GM23338 (cell line): ENCODE data around the gene UGT1A7. TPM values are rescaled to one million over a fixed set of nuclear protein-coding genes. Genes with fewer than 3 reads are reported as not detected.
A peak's percentile ranks its signal among the peaks of the same experiment; 100 is the strongest.

ENCODE experiments used
- ATAC-seq: fragments of 200-7000 bp; cut with Tn5 transposase; 3 replicates; pipeline ENCODE4 v1.9.1; 2020
- DNase-seq: peaks from one replicate; pipeline ENCODE4 v3.0.0-alpha.2; 2015; ENCODE audit warnings: low spot score
- H2AFZ ChIP-seq: fragments of 200-600 bp; sonication (generic); 2 replicates; pipeline ENCODE4 v1.8.0; 2016; ENCODE audit warnings: antibody characterized with exemption, mild to moderate bottlenecking, moderate library complexity
- H3F3A ChIP-seq: fragments of 200-600 bp; sonication (generic); replicated peaks from 2 replicates; pipeline ENCODE4 v1.8.0; 2017; ENCODE audit warnings: antibody characterized with exemption, mixed run types, low read depth
- H3K27ac ChIP-seq: fragments of 200-600 bp; sonication (generic); 2 replicates; pipeline ENCODE4 v1.6.1; 2016; ENCODE audit warnings: low read depth
- H3K27me3 ChIP-seq: fragments of 200-600 bp; sonication (generic); 2 replicates; pipeline ENCODE4 v1.8.0; 2016; ENCODE audit warnings: mild to moderate bottlenecking, mixed run types, moderate library complexity; ENCODE audit not compliant: insufficient read depth
- H3K36me3 ChIP-seq: fragments of 200-600 bp; sonication (generic); 2 replicates; pipeline ENCODE4 v1.8.0; 2016; ENCODE audit warnings: mild to moderate bottlenecking; ENCODE audit not compliant: insufficient read depth
- H3K4me1 ChIP-seq: fragments of 200-600 bp; sonication (generic); 2 replicates; pipeline ENCODE4 v1.8.0; 2016; ENCODE audit warnings: mild to moderate bottlenecking, moderate library complexity; ENCODE audit not compliant: insufficient read depth
- H3K4me2 ChIP-seq: fragments of 200-600 bp; sonication (generic); 2 replicates; pipeline ENCODE4 v1.7.1; 2017; ENCODE audit warnings: mixed run types
- H3K4me3 ChIP-seq: fragments of 200-600 bp; sonication (generic); 2 replicates; pipeline ENCODE4 v1.6.1; 2016; ENCODE audit warnings: mixed run types
- H3K79me2 ChIP-seq: fragments of 200-600 bp; sonication (generic); replicated peaks from 2 replicates; pipeline ENCODE4 v1.8.0; 2017; ENCODE audit warnings: mild to moderate bottlenecking; ENCODE audit not compliant: insufficient read depth
- H3K9me2 ChIP-seq: fragments of 200-600 bp; sonication (generic); 2 replicates; pipeline ENCODE4 v1.8.0; 2017; ENCODE audit not compliant: insufficient read depth
- H4K20me1 ChIP-seq: fragments of 200-600 bp; sonication (generic); replicated peaks from 2 replicates; pipeline ENCODE4 v1.8.0; 2017; ENCODE audit warnings: mild to moderate bottlenecking; ENCODE audit not compliant: insufficient read depth
- H3K27ac Mint-ChIP-seq: 2 replicates; pipeline ENCODE4 v1.8.0; 2020; ENCODE audit warnings: inconsistent platforms, mild to moderate bottlenecking, moderate library complexity, mixed read lengths
- H3K27me3 Mint-ChIP-seq: 3 replicates; pipeline ENCODE4 v1.8.0; 2022; ENCODE audit warnings: low read depth, mild to moderate bottlenecking, moderate library complexity, mixed read lengths, inconsistent platforms; ENCODE audit not compliant: insufficient read depth, poor library complexity
- H3K36me3 Mint-ChIP-seq: 3 replicates; pipeline ENCODE4 v1.8.0; 2021; ENCODE audit warnings: low read depth, mild to moderate bottlenecking, inconsistent platforms, moderate library complexity, mixed read lengths
- H3K4me1 Mint-ChIP-seq: 3 replicates; pipeline ENCODE4 v1.8.0; 2020; ENCODE audit warnings: mild to moderate bottlenecking, inconsistent platforms, mixed read lengths
- H3K4me3 Mint-ChIP-seq: 3 replicates; pipeline ENCODE4 v1.8.0; 2021; ENCODE audit warnings: moderate library complexity, mild to moderate bottlenecking, inconsistent platforms, mixed read lengths
- H3K9me3 Mint-ChIP-seq: 3 replicates; pipeline ENCODE4 v1.8.0; 2020; ENCODE audit warnings: moderate library complexity, mild to moderate bottlenecking, inconsistent platforms, mixed read lengths
- CREB1 ChIP-seq: fragments of 250-450 bp; sonication (Bioruptor Pico); IDR thresholded peaks from 2 replicates; pipeline ENCODE4 v1.5.0; 2020; ENCODE audit warnings: low read depth, mild to moderate bottlenecking, moderate library complexity
- EZH2phosphoT487 ChIP-seq: fragments of 200-600 bp; sonication (generic); IDR thresholded peaks from one replicate; pipeline ENCODE4 v1.8.1; 2018; ENCODE audit warnings: antibody characterized with exemption; ENCODE audit not compliant: unreplicated experiment
- NANOG ChIP-seq: IDR thresholded peaks from 2 replicates; pipeline ENCODE4 v1.6.1; 2016; ENCODE audit warnings: antibody characterized with exemption, borderline replicate concordance
- POLR2AphosphoS5 ChIP-seq: IDR thresholded peaks from 2 replicates; pipeline ENCODE4 v1.6.1; 2016; ENCODE audit warnings: antibody characterized with exemption, low read depth
- STAT1 ChIP-seq: IDR thresholded peaks from one replicate; pipeline ENCODE4 v1.6.1; 2016; ENCODE audit warnings: antibody characterized with exemption; ENCODE audit not compliant: unreplicated experiment
- ZNF114 ChIP-seq: fragments of 250-450 bp; sonication (Bioruptor Pico); IDR thresholded peaks from 2 replicates; pipeline ENCODE4 v1.5.0; 2020; ENCODE audit warnings: mild to moderate bottlenecking, moderate library complexity
- polyA plus RNA-seq: library from polyadenylated mRNA; unstranded; fragments of >200 nt; fragmentation: Nextera tagmentation; extraction: Ambion mirVana; gene quantifications from 2 replicates; pipeline ENCODE4 v1.2.1, GENCODE V29; 2016
- total RNA-seq: library from RNA; depleted of rRNA; stranded (reverse); fragments of >200 nt; shearing (Covaris generic); gene quantifications from 2 replicates; pipeline ENCODE4 v1.2.3, GENCODE V29; 2014
- TF ChIP-seq, protein P1 (sequence below): IDR thresholded peaks from one replicate; pipeline ENCODE4 v1.6.1; 2018; ENCODE audit warnings: antibody characterized with exemption; ENCODE audit not compliant: unreplicated experiment
- TF ChIP-seq, protein P2 (sequence below), 2 experiments: fragments of 200-600 bp in 1 of 2; sonication (generic) in 1 of 2; conservative IDR thresholded peaks; 2 replicates each; pipeline versions ENCODE4 v1.5.1 to v1.6.1; 2016 to 2017; ENCODE audit warnings: antibody characterized with exemption in 2 of 2, low read depth in 2 of 2, mild to moderate bottlenecking in 2 of 2, moderate library complexity in 1 of 2

Gene UGT1A7
- total and polyA plus RNA-seq, 2 experiments from 2014 or later = not detected

DNA sequence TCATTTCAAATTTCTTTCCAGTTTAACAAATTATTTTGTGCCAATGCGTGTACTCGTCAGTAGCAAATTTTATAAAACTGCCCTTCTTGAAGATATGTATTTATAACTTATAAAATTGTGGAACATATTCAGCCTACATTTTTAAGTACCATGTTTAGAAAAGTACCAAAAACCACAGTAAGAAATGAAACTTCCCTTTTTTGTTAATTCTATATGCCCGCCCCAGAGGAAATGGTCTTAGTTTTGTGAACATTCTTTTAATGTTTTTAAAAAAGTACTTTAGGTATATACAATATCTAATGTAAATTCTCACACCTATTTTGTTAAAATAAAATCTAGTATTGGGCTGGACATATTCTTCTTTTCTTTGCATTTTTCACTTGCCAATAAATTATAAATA, 8.8 kb upstream of the UGT1A7 start (continued):
- no peak for TF ChIP-seq STAT1
- TF ChIP-seq ZNF114 (CRISPR knock-in tag) = no peak
- no peak for TF ChIP-seq CREB1
- TF ChIP-seq, protein P1, sequence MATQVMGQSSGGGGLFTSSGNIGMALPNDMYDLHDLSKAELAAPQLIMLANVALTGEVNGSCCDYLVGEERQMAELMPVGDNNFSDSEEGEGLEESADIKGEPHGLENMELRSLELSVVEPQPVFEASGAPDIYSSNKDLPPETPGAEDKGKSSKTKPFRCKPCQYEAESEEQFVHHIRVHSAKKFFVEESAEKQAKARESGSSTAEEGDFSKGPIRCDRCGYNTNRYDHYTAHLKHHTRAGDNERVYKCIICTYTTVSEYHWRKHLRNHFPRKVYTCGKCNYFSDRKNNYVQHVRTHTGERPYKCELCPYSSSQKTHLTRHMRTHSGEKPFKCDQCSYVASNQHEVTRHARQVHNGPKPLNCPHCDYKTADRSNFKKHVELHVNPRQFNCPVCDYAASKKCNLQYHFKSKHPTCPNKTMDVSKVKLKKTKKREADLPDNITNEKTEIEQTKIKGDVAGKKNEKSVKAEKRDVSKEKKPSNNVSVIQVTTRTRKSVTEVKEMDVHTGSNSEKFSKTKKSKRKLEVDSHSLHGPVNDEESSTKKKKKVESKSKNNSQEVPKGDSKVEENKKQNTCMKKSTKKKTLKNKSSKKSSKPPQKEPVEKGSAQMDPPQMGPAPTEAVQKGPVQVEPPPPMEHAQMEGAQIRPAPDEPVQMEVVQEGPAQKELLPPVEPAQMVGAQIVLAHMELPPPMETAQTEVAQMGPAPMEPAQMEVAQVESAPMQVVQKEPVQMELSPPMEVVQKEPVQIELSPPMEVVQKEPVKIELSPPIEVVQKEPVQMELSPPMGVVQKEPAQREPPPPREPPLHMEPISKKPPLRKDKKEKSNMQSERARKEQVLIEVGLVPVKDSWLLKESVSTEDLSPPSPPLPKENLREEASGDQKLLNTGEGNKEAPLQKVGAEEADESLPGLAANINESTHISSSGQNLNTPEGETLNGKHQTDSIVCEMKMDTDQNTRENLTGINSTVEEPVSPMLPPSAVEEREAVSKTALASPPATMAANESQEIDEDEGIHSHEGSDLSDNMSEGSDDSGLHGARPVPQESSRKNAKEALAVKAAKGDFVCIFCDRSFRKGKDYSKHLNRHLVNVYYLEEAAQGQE = no peak

DNA sequence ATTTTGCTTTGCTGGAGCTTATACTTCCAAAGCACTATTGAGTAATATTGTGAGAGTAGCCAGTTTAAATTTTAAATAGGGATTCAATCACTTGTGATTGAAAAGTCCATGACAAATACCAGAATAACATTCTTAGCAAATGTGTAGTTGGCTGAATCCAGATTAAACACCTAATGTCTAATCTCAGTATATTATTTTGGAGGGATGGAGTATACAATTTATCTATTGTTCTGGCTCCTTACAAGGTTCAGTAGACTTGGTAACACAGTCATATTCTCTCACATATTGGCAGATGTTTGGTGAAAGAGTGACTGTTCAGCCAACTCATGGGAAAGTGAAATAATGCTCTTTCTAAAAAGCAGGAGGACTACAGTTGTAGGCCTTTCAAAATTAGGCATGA, 7.8 kb upstream of the UGT1A7 start:
- H3K36me3 Mint-ChIP-seq = no peaks in the 10 kb centered on the region
- Histone ChIP-seq H3K4me3 (no peak overlapping the region), H3F3A (no peaks in the 10 kb centered on the region), H3K79me2 (no peaks in the 10 kb centered on the region), H3K36me3 (no peaks in the 10 kb centered on the region), H3K4me1 (no peaks in the 10 kb centered on the region; the same call in 1 of the 2 replicates), H3K27me3 (no peaks in the 10 kb centered on the region), H4K20me1 (no peaks in the 10 kb centered on the region), H3K9me2 (no peaks in the 10 kb centered on the region), H3K4me2 (no peak overlapping the region), H2AFZ (no peak overlapping the region), H3K27ac (no peak overlapping the region)
- no peaks in the 10 kb centered on the region; the same call in 1 of the 3 replicates for H3K9me3 Mint-ChIP-seq
- H3K4me3 Mint-ChIP-seq = no peak overlapping the region
- DNase-seq (no peak), ATAC-seq (no peak)
- TF ChIP-seq POLR2AphosphoS5 = no peak
- no peaks in the 10 kb centered on the region for H3K27me3 Mint-ChIP-seq
- peaks cover 6% of the 10 kb centered on the region; the same call in 2 of the 3 replicates for H3K4me1 Mint-ChIP-seq
- H3K27ac Mint-ChIP-seq = no peak overlapping the region

DNA sequence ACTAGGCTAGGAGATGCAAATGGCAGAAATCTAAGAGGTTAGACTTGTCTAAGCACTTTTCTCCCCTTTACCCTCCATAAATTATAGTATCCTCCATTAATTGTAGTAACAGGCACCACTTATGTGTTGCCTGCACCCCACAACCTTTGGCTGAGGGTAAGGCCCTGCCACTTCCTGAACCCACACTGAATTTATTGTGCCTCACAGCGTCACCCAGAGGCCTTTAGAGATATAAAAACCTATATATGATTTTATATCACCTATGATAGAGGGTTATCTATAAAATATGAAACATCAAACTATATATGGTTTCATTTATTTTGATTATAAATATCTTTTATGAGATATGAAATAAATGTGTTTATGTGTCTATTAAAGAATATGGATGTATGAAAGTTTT, 7.4 kb upstream of the UGT1A7 start:
- no peaks in the 10 kb centered on the region; the same call in 1 of the 3 replicates for H3K9me3 Mint-ChIP-seq
- Histone ChIP-seq H3K36me3 (no peaks in the 10 kb centered on the region), H3F3A (no peaks in the 10 kb centered on the region), H4K20me1 (no peaks in the 10 kb centered on the region), H2AFZ (no peak overlapping the region), H3K27ac (no peak overlapping the region), H3K4me3 (no peak overlapping the region), H3K27me3 (no peaks in the 10 kb centered on the region), H3K4me2 (no peak overlapping the region), H3K79me2 (no peaks in the 10 kb centered on the region), H3K9me2 (no peaks in the 10 kb centered on the region), H3K4me1 (no peaks in the 10 kb centered on the region; the same call in 1 of the 2 replicates)
- no peak overlapping the region for H3K27ac Mint-ChIP-seq
- peaks cover 6% of the 10 kb centered on the region; the same call in 2 of the 3 replicates for H3K4me1 Mint-ChIP-seq
- ATAC-seq (no peak), DNase-seq (no peak)
- H3K4me3 Mint-ChIP-seq = no peak overlapping the region
- no peaks in the 10 kb centered on the region for H3K27me3 Mint-ChIP-seq
- TF ChIP-seq EZH2phosphoT487 = no peak
- TF ChIP-seq, protein P2, sequence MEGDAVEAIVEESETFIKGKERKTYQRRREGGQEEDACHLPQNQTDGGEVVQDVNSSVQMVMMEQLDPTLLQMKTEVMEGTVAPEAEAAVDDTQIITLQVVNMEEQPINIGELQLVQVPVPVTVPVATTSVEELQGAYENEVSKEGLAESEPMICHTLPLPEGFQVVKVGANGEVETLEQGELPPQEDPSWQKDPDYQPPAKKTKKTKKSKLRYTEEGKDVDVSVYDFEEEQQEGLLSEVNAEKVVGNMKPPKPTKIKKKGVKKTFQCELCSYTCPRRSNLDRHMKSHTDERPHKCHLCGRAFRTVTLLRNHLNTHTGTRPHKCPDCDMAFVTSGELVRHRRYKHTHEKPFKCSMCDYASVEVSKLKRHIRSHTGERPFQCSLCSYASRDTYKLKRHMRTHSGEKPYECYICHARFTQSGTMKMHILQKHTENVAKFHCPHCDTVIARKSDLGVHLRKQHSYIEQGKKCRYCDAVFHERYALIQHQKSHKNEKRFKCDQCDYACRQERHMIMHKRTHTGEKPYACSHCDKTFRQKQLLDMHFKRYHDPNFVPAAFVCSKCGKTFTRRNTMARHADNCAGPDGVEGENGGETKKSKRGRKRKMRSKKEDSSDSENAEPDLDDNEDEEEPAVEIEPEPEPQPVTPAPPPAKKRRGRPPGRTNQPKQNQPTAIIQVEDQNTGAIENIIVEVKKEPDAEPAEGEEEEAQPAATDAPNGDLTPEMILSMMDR (conservative IDR thresholded peaks at IDR 0.05; ENCODE audit: low read depth in 2 of 2) = peak in 1 of 2 experiments; percentile 26; a peak in 2 of 4 replicates
- no peak for TF ChIP-seq NANOG
- H3K36me3 Mint-ChIP-seq = no peaks in the 10 kb centered on the region
